WTC11 (cell line): ENCODE measurements around the gene PGRMC2. TPM values are rescaled to one million over a fixed set of nuclear protein-coding genes. Genes with fewer than 3 reads are reported as not detected.

Source experiments
- PRRX2 ChIP-seq: fragments of 250-450 bp; sonication (Bioruptor Pico); IDR thresholded peaks from 2 replicates; pipeline ENCODE4 v1.8.0; 2021; ENCODE audit warnings: mild to moderate bottlenecking
- total RNA-seq: library from RNA; stranded (reverse); gene quantifications from 3 replicates; pipeline ENCODE4 v1.2.3, GENCODE V29; 2021
- TF ChIP-seq, protein P1 (sequence below): sonication (generic); formaldehyde crosslinking; IDR thresholded peaks from 2 replicates; pipeline ENCODE4 v1.8.1; 2023; ENCODE audit warnings: mild to moderate bottlenecking, missing genetic modification reagents

The PGRMC2 gene
- total RNA-seq, 1 experiment from 2014 or later, result 68.2 TPM

DNA sequence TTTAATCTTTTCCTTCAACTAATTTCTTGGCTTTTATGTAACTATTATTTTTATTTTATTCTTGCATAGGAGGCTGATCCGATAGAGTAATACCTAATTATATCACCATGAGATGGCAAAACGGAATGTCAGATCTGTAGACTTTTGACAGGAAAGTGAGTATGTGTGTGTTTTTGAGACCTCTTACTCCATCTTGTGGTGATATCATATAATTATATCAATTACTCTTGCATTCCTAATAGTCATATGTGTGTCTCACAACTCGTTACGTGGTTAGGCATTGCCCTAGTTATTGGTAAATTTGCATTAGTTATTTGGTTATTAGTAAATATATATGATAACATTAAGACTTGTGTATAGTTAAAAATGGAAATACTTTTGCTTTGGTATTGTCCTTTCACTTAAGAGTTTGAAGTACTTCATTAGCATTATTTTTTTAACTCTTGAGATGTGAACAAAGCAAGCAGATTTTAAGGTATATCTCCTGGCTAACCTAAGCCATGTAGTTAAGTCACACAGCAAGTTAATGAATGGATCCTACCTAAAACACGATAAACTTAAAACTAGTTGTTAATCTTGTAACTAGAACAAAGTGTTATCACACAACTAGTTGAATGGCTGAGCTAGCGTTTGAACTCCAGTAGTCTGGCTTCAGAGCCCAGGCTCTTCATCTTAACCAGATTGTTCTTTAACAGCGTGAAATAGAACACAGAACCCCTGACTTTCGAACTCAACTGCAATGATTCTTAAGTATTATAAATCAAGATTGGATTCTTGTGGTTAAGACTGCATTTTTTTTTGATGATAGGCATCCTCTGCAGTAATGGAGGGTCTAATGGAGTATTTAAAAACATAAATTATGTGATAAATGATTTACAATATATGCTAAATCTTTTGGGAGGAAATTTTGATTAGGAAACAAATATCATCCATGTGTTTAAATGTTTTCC lies 67.1 kb downstream of the PGRMC2 start (continued):
- TF ChIP-seq, protein P1, sequence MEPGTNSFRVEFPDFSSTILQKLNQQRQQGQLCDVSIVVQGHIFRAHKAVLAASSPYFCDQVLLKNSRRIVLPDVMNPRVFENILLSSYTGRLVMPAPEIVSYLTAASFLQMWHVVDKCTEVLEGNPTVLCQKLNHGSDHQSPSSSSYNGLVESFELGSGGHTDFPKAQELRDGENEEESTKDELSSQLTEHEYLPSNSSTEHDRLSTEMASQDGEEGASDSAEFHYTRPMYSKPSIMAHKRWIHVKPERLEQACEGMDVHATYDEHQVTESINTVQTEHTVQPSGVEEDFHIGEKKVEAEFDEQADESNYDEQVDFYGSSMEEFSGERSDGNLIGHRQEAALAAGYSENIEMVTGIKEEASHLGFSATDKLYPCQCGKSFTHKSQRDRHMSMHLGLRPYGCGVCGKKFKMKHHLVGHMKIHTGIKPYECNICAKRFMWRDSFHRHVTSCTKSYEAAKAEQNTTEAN (CRISPR knock-in tag), result no peak
- no peak for TF ChIP-seq PRRX2 (CRISPR knock-in tag)

Other genes starting within 250 kb of the PGRMC2 start
- 31.0 to 35.6 TPM (median 31.1 TPM) in 3 replicates for gene LARP1B, start 226.5 kb downstream of the PGRMC2 start, total RNA-seq